ENCODE results near the gene ZFHX3.

DNA sequence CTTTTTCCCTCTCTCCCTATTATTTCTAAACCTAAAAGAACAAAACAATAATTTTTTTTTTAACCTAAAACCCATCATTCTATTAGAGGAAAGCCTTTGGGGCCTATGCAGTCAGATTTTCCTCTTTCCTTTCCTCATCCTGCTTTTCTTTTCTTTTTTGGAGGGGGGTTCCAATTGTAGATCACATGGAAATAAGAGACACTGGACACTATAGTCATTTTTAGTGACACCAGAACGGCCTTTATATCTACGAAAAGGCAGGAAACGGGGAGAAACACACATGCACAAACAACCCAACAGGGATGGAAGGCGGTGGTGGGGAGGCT, 5.1 kb upstream of the ZFHX3 start:
- TF ChIP-seq, protein P1, sequence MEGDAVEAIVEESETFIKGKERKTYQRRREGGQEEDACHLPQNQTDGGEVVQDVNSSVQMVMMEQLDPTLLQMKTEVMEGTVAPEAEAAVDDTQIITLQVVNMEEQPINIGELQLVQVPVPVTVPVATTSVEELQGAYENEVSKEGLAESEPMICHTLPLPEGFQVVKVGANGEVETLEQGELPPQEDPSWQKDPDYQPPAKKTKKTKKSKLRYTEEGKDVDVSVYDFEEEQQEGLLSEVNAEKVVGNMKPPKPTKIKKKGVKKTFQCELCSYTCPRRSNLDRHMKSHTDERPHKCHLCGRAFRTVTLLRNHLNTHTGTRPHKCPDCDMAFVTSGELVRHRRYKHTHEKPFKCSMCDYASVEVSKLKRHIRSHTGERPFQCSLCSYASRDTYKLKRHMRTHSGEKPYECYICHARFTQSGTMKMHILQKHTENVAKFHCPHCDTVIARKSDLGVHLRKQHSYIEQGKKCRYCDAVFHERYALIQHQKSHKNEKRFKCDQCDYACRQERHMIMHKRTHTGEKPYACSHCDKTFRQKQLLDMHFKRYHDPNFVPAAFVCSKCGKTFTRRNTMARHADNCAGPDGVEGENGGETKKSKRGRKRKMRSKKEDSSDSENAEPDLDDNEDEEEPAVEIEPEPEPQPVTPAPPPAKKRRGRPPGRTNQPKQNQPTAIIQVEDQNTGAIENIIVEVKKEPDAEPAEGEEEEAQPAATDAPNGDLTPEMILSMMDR (IDR thresholded peaks at IDR 0.05) = no peak
- TF ChIP-seq POLR2A (IDR thresholded peaks at IDR 0.05) = no peak

Measured in uterus (tissue), 2 donors.